DND-41 (cell line): ENCODE results near the gene TCP11L1.

Experiments used
- CTCF ChIP-seq: IDR thresholded peaks from 2 replicates; pipeline ENCODE4 v1.5.1; 2012; ENCODE audit warnings: borderline replicate concordance, low read length, moderate library complexity, mild to moderate bottlenecking; ENCODE audit not compliant: poor library complexity, severe bottlenecking; ENCODE audit errors: extremely low read depth
- EZH2 ChIP-seq: IDR thresholded peaks from 3 replicates; pipeline ENCODE4 v1.6.1; 2012; ENCODE audit warnings: borderline replicate concordance, low read depth, mild to moderate bottlenecking, moderate library complexity, low read length, inconsistent platforms; ENCODE audit not compliant: severe bottlenecking

GRCh38 chr11:33021937-33022336, 17.4 kb upstream of the TCP11L1 start:
- TF ChIP-seq CTCF (no peak), EZH2 (no peak)
